Measurements from ENCODE around the gene MED19. TPM values are rescaled to one million over a fixed set of nuclear protein-coding genes. Genes with fewer than 3 reads are reported as not detected.
A peak's percentile ranks its signal among the peaks of the same experiment; 100 is the strongest.

MED19 gene
- total RNA-seq, 1 experiment from 2014 or later = 17.6 TPM

DNA sequence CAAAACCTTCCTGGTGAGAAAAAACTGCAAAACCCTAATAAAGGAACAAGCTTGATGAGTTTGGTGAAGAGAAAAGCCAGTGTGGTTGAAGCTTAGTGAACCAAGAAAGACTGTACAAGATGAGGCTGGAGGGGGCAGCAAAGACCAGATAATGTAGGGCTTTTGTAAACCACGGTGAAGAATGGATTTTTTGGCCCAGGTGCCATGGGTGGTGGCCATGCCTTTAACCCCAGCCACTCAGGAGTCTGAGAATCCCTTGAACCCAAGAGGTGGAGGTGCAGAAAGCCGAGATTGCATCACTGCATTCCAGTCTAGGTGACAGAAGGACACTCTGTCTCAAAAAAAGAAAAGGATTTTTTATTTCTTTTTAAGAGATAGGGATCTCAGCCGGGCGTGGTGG is 49.1 kb downstream of the MED19 start:
- no peaks in the 10 kb centered on the region for H3K79me1 ChIP-seq (ENCODE audit: insufficient read depth, low read depth, low read length, poor library complexity, severe bottlenecking)
- no peak overlapping the region for H2BK20ac ChIP-seq (ENCODE audit: low read depth, low read length, poor library complexity, severe bottlenecking)
- H3K9ac ChIP-seq (ENCODE audit: extremely low read depth, insufficient read length, low read length) = no peak overlapping the region
- H3K4ac ChIP-seq (ENCODE audit: low read depth, low read length) = no peak overlapping the region
- Mint-ChIP-seq H3K4me1 (peaks cover 7 to 10% of the 10 kb centered on the region in 2 experiments; a peak in 3 of 4 replicates), H3K27me3 (ENCODE audit: low read depth) (no peaks in the 10 kb centered on the region), H3K36me3 (ENCODE audit: insufficient read depth in 1 of 3, low read depth in 3 of 3) (peaks cover 18 to 36% (median 32%) of the 10 kb centered on the region in 3 experiments), H3K9me3 (no peaks in the 10 kb centered on the region; a peak in 1 of 5 replicates), H3K4me3 (no peak overlapping the region), H3K27ac (no peak overlapping the region)
- H3K14ac ChIP-seq (ENCODE audit: insufficient read depth, low read length) = no peak overlapping the region
- no peak overlapping the region for H3K27ac ChIP-seq (ENCODE audit: insufficient read length, low read depth, low read length)
- no peak overlapping the region for H4K91ac ChIP-seq (ENCODE audit: insufficient read length, low read depth, low read length)
- no peak overlapping the region for H3K18ac ChIP-seq (ENCODE audit: insufficient read length, low read depth, low read length)
- no peaks in the 10 kb centered on the region for H4K20me1 ChIP-seq (ENCODE audit: control insufficient read depth, insufficient read depth, insufficient read length)
- H3K56ac ChIP-seq (ENCODE audit: insufficient read length, low read depth, low read length) = no peak overlapping the region
- H3K9me3 ChIP-seq (ENCODE audit: control insufficient read depth, low read depth, low read length) = no peaks in the 10 kb centered on the region
- no peak overlapping the region for H2BK15ac ChIP-seq (ENCODE audit: low read depth, low read length)
- no peaks in the 10 kb centered on the region for H3K27me3 ChIP-seq (ENCODE audit: insufficient read depth, low read length)
- no peak overlapping the region for H3K23ac ChIP-seq (ENCODE audit: insufficient read length, low read depth, low read length)
- H3K4me2 ChIP-seq (ENCODE audit: insufficient read depth, insufficient read length, low read length) = no peak overlapping the region
- no peak overlapping the region for H2AFZ ChIP-seq (ENCODE audit: low read length)
- TF ChIP-seq, protein P1, sequence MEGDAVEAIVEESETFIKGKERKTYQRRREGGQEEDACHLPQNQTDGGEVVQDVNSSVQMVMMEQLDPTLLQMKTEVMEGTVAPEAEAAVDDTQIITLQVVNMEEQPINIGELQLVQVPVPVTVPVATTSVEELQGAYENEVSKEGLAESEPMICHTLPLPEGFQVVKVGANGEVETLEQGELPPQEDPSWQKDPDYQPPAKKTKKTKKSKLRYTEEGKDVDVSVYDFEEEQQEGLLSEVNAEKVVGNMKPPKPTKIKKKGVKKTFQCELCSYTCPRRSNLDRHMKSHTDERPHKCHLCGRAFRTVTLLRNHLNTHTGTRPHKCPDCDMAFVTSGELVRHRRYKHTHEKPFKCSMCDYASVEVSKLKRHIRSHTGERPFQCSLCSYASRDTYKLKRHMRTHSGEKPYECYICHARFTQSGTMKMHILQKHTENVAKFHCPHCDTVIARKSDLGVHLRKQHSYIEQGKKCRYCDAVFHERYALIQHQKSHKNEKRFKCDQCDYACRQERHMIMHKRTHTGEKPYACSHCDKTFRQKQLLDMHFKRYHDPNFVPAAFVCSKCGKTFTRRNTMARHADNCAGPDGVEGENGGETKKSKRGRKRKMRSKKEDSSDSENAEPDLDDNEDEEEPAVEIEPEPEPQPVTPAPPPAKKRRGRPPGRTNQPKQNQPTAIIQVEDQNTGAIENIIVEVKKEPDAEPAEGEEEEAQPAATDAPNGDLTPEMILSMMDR (conservative IDR thresholded peaks at IDR 0.05) = peak; percentile 48; the same call in 2 of the 3 replicates
- H2AK5ac ChIP-seq (ENCODE audit: insufficient read length, low read length) = no peak overlapping the region
- no peak overlapping the region for H4K5ac ChIP-seq (ENCODE audit: insufficient read length, low read depth, low read length)
- H3K23me2 ChIP-seq (ENCODE audit: insufficient read length, low read depth, low read length, poor library complexity, severe bottlenecking) = peaks cover 10% of the 10 kb centered on the region
- no CpG with 5 or more reads among the region's 4 CpGs for WGBS (ENCODE audit: extremely low coverage, insufficient read length, low lambda C conversion rate)
- H3T11ph ChIP-seq (ENCODE audit: low read length) = no peak overlapping the region
- no peak for DNase-seq
- H2BK12ac ChIP-seq (ENCODE audit: insufficient read length, low read depth, low read length) = no peak overlapping the region
- no peak overlapping the region for H2BK5ac ChIP-seq (ENCODE audit: insufficient read length, low read length)
- no peaks in the 10 kb centered on the region for H3K4me1 ChIP-seq (ENCODE audit: insufficient read depth, low read length)
- peaks cover 4% of the 10 kb centered on the region; the same call in 1 of the 2 replicates for H3K79me2 ChIP-seq (ENCODE audit: insufficient read depth, low read length)
- no peak overlapping the region for H4K8ac ChIP-seq (replicated peaks; ENCODE audit: insufficient read length, low read depth, low read length)
- H2BK120ac ChIP-seq (ENCODE audit: low read depth, low read length, poor library complexity, severe bottlenecking) = no peak overlapping the region
